ENCODE measurements around the gene CDX2.

GRCh38 chr13:27920677-27921420 is 48.3 kb downstream of the CDX2 start:
- TF ChIP-seq EZH2 (IDR thresholded peaks at IDR 0.05; ENCODE audit: borderline replicate concordance) (peak; percentile 6), CTCF (IDR thresholded peaks at IDR 0.05; ENCODE audit: poor library complexity) (no peak), EZH2phosphoT487 (IDR thresholded peaks at IDR 0.05; ENCODE audit: low read depth, severe bottlenecking, unreplicated experiment) (peak; percentile 36)
